GM12873 (cell line): Measurements from ENCODE around the gene ZNF91.

ENCODE experiments used
- CTCF ChIP-seq: IDR thresholded peaks from 2 replicates; pipeline ENCODE4 v1.5.1; 2012; ENCODE audit warnings: low read depth, mild to moderate bottlenecking, moderate library complexity, low read length, control low read depth; ENCODE audit not compliant: insufficient read depth; ENCODE audit errors: missing control alignments

Gene ZNF91

GRCh38 chr19:23394511-23394910 lies 760 bp downstream of the ZNF91 start:
- TF ChIP-seq CTCF = no peak

GRCh38 chr19:23393121-23393520 lies 2.1 kb downstream of the ZNF91 start:
- TF ChIP-seq CTCF = no peak

GRCh38 chr19:23391236-23391635 lies 4.0 kb downstream of the ZNF91 start:
- TF ChIP-seq CTCF = no peak

- no peak for TF ChIP-seq CTCF
These were observed 9.9 kb downstream of the ZNF91 start for GRCh38 chr19:23385404-23385803.

GRCh38 chr19:23384858-23385257 lies 10.4 kb downstream of the ZNF91 start:
- no peak for TF ChIP-seq CTCF

- no peak for TF ChIP-seq CTCF
These were observed 11.1 kb downstream of the ZNF91 start for GRCh38 chr19:23384166-23384565.

- TF ChIP-seq CTCF = no peak
These were observed 12.3 kb downstream of the ZNF91 start for GRCh38 chr19:23382955-23383354.
